ENCODE data around the gene ZC3H18.

ZC3H18 gene

GRCh38 chr16:88678224-88678979 lies 108.2 kb downstream of the ZC3H18 start:
- DNase-seq (ENCODE audit: low read depth, low spot score), result no peak

DNA sequence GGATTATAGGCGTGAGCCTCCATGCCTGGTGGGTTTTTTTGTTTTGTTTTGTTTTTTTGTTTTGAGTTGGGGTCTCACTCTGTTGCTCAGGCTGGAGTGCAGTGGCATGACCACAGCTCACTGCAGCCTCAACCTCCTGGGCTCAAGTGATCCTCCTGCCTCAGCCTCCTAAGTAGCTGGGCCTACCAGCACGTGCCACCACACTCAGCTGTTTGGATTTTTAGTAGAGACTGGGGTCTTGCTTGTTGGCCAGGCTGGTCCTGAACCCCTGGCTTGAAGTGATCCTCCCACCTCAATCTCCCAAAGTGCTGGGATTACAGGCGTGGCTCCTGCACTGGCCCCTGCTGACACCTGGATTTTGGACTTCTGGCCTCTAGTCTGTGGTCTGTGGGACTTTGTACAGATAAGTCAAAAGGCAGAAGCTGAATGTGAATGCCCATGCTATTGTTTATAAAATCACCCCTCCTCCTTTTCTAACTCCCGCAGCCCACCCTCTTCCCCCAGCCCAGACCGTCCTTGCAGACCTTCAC lies 110.4 kb downstream of the ZC3H18 start:
- no peak for DNase-seq (ENCODE audit: low read depth, low spot score)

GRCh38 chr16:88681084-88681680 lies 111.0 kb downstream of the ZC3H18 start:
- DNase-seq (ENCODE audit: low read depth, low spot score), result peak; percentile 40

Data from iPS DF 19.7 (cell line).